Testis (tissue), 3 donors: ENCODE data around the gene DSP. TPM values are rescaled to one million over a fixed set of nuclear protein-coding genes. Genes with fewer than 3 reads are reported as not detected.

Experiments used
- DNase-seq: peaks from one replicate; pipeline ENCODE4 v3.0.0-alpha.2; 2019
- H3K27ac ChIP-seq, 2 donors: fragments of 200-600 bp; sonication (generic); one replicate each; pipeline ENCODE4 v1.5.1; 2019
- H3K27me3 ChIP-seq: fragments of 200-600 bp; sonication (generic); one replicate; pipeline ENCODE4 v1.5.1; 2019
- H3K36me3 ChIP-seq: fragments of 200-600 bp; sonication (generic); one replicate; pipeline ENCODE4 v1.5.1; 2017; ENCODE audit warnings: low read depth; ENCODE audit errors: missing control alignments
- H3K4me1 ChIP-seq: fragments of 200-600 bp; sonication (generic); one replicate; pipeline ENCODE4 v1.5.1; 2019
- H3K4me3 ChIP-seq, 2 donors: fragments of 200-600 bp; sonication (generic); one replicate each; pipeline ENCODE4 v1.5.1; 2017 to 2019
- H3K9me3 ChIP-seq: fragments of 200-600 bp; sonication (generic); one replicate; pipeline ENCODE4 v1.5.1; 2017
- CTCF ChIP-seq, 3 experiments: fragments of 450-650 bp in 2 of 3; fragments of 200-600 bp in 1 of 3; sonication (generic) in 1 of 3; IDR thresholded peaks; one replicate each; pipeline ENCODE4 v1.5.1; 2016 to 2019; ENCODE audit warnings: antibody characterized with exemption in 3 of 3, mild to moderate bottlenecking in 2 of 3, moderate library complexity in 1 of 3
- POLR2A ChIP-seq: fragments of 450-650 bp; IDR thresholded peaks from one replicate; pipeline ENCODE4 v1.6.1; 2017; ENCODE audit warnings: antibody characterized with exemption, mild to moderate bottlenecking, moderate library complexity
- WGBS, 2 donors: methylation state at CpG; one replicate each; pipeline ENCODE4 v1.1.5; 2018; 5-methylcytosine and 5-hydroxymethylcytosine counted together
- intact Hi-C: fragments of 100-400 bp; cut with DNase I; formaldehyde crosslinking; loops from one replicate; pipeline ENCODE4 v1.15.1; 2023; ENCODE audit warnings: low total_unique reads
- polyA plus RNA-seq: library from polyadenylated mRNA; stranded (reverse); fragments of 350-450 nt; fragmentation: Illumina TruSeq; extraction: RNeasy Lipid Tissue Mini Kit (QIAGEN cat#74804); gene quantifications from one replicate; pipeline ENCODE4 v1.2.3, GENCODE V29; 2014; ENCODE audit warnings: low read depth, low replicate concordance; ENCODE audit not compliant: insufficient read depth
- total RNA-seq, 2 donors: library from RNA; depleted of rRNA; stranded (reverse); fragments of >200 nt; gene quantifications; one replicate each; pipeline ENCODE4 v1.2.3, GENCODE V29; 2016

Gene DSP
- total and polyA plus RNA-seq, 3 donors from 2014 or later = 3.6 to 4.5 (median 4.1) TPM

- Histone ChIP-seq H3K36me3 (no peaks in the 10 kb centered on the region), H3K27ac (no peak overlapping the region), H3K4me3 (no peak overlapping the region), H3K9me3 (no peaks in the 10 kb centered on the region), H3K4me1 (peaks cover 6% of the 10 kb centered on the region), H3K27me3 (no peaks in the 10 kb centered on the region)
- intact Hi-C loops = no loop called here
- WGBS, 2 donors = 54 to 79% methylated on average over 5 of the region's 5 CpGs
- DNase-seq = no peak
- no peak for TF ChIP-seq CTCF (IDR thresholded peaks at IDR 0.05)
- TF ChIP-seq POLR2A = no peak
Measured at GRCh38 chr6:7538484-7538883, 3.0 kb upstream of the DSP start.

GRCh38 chr6:7540595-7540994 is 876 bp upstream of the DSP start:
- DNase-seq = no peak
- TF ChIP-seq POLR2A = no peak
- no peak for TF ChIP-seq CTCF (IDR thresholded peaks at IDR 0.05)
- intact Hi-C loops = no loop called here
- Histone ChIP-seq H3K27me3 (no peaks in the 10 kb centered on the region), H3K9me3 (no peaks in the 10 kb centered on the region), H3K4me1 (peaks cover 6% of the 10 kb centered on the region), H3K36me3 (no peaks in the 10 kb centered on the region), H3K27ac (no peak overlapping the region), H3K4me3 (peak overlapping the region; percentile 49 to 57)
- 9 to 17% methylated on average over 16 to 17 of the region's 17 CpGs for WGBS, 2 donors

GRCh38 chr6:7542065-7542873 is 798 bp downstream of the DSP start:
- 0 to 1% methylated on average over 1 to 50 of the region's 80 CpGs for WGBS, 2 donors
- no peaks in the 10 kb centered on the region for H3K27me3 ChIP-seq
- H3K9me3 ChIP-seq = no peaks in the 10 kb centered on the region
- intact Hi-C loops = no loop called here
- peaks cover 6% of the 10 kb centered on the region for H3K4me1 ChIP-seq
- peak overlapping the region in 1 of 2 donors; percentile 56 for H3K27ac ChIP-seq
- H3K36me3 ChIP-seq = no peaks in the 10 kb centered on the region
- H3K4me3 ChIP-seq = peak overlapping the region; percentile 49 to 57
- DNase-seq = peak; percentile 22
- no peak for TF ChIP-seq POLR2A
- TF ChIP-seq CTCF (IDR thresholded peaks at IDR 0.05) = no peak

GRCh38 chr6:7542874-7543624 is 1.6 kb downstream of the DSP start:
- H3K4me3 ChIP-seq = peak overlapping the region; percentile 49 to 57
- TF ChIP-seq POLR2A (no peak), CTCF (IDR thresholded peaks at IDR 0.05) (no peak)
- no peaks in the 10 kb centered on the region for H3K9me3 ChIP-seq
- no peaks in the 10 kb centered on the region for H3K27me3 ChIP-seq
- peaks cover 6% of the 10 kb centered on the region for H3K4me1 ChIP-seq
- WGBS, 2 donors = 8% methylated on average over 19 to 32 of the region's 32 CpGs
- peak; percentile 54 for DNase-seq
- H3K36me3 ChIP-seq = no peaks in the 10 kb centered on the region
- peak overlapping the region in 1 of 2 donors; percentile 56 for H3K27ac ChIP-seq
- intact Hi-C loops = no loop called here
